HL-60 (cell line): ENCODE data around the gene BTBD9.

Experiments
- CTCF ChIP-seq: IDR thresholded peaks from one replicate; pipeline ENCODE4 v1.5.1; 2011; ENCODE audit warnings: low read length, control low read depth, inconsistent platforms; ENCODE audit not compliant: insufficient read depth
- POLR2AphosphoS5 ChIP-seq: IDR thresholded peaks from 2 replicates; pipeline ENCODE4 v1.6.1; 2012; ENCODE audit warnings: low read depth
- REST ChIP-seq: IDR thresholded peaks from 2 replicates; pipeline ENCODE4 v1.6.1; 2012; ENCODE audit warnings: low read depth; ENCODE audit not compliant: insufficient replicate concordance
- SPI1 ChIP-seq: IDR thresholded peaks from 2 replicates; pipeline ENCODE4 v1.6.1; 2012; ENCODE audit warnings: low read depth, mild to moderate bottlenecking, borderline replicate concordance

GRCh38 chr6:38212116-38212515 lies 427.6 kb downstream of the BTBD9 start:
- no peak for TF ChIP-seq CTCF
- no peak for TF ChIP-seq POLR2AphosphoS5
- no peak for TF ChIP-seq REST
- no peak for TF ChIP-seq SPI1
